H9 (cell line): ENCODE data around the gene RAB31. TPM values are rescaled to one million over a fixed set of nuclear protein-coding genes. Genes with fewer than 3 reads are reported as not detected.

Experiments
- DNase-seq: peaks from one replicate; pipeline ENCODE4 v3.0.0-alpha.2; 2017
- H2AFZ ChIP-seq: one replicate; pipeline ENCODE4 v1.6.1; 2013; ENCODE audit warnings: mild to moderate bottlenecking, low read length, control low read depth, moderate library complexity
- H2AK5ac ChIP-seq: 2 replicates; pipeline ENCODE4 v1.6.1; 2013; ENCODE audit warnings: low read length, control low read depth, mixed read lengths; ENCODE audit not compliant: insufficient read length
- H2BK120ac ChIP-seq: one replicate; pipeline ENCODE4 v1.6.1; 2013; ENCODE audit warnings: low read depth, mild to moderate bottlenecking, low read length, control low read depth, inconsistent platforms; ENCODE audit not compliant: poor library complexity, severe bottlenecking
- H2BK12ac ChIP-seq: 2 replicates; pipeline ENCODE4 v1.6.1; 2013; ENCODE audit warnings: low read length, control low read depth, mixed read lengths, low read depth; ENCODE audit not compliant: insufficient read length
- H2BK15ac ChIP-seq: 2 replicates; pipeline ENCODE4 v1.6.1; 2013; ENCODE audit warnings: low read depth, low read length, control low read depth
- H2BK20ac ChIP-seq: one replicate; pipeline ENCODE4 v1.6.1; 2013; ENCODE audit warnings: low read depth, mild to moderate bottlenecking, low read length, control low read depth, inconsistent platforms; ENCODE audit not compliant: poor library complexity, severe bottlenecking
- H2BK5ac ChIP-seq: 2 replicates; pipeline ENCODE4 v1.6.1; 2013; ENCODE audit warnings: low read length, control low read depth, mixed read lengths; ENCODE audit not compliant: insufficient read length
- H3K14ac ChIP-seq: 2 replicates; pipeline ENCODE4 v1.6.1; 2013; ENCODE audit warnings: low read length, control low read depth; ENCODE audit not compliant: insufficient read depth
- H3K18ac ChIP-seq: 2 replicates; pipeline ENCODE4 v1.6.1; 2013; ENCODE audit warnings: low read depth, mild to moderate bottlenecking, mixed read lengths, low read length, control low read depth; ENCODE audit not compliant: insufficient read length
- H3K23ac ChIP-seq: 2 replicates; pipeline ENCODE4 v1.6.1; 2013; ENCODE audit warnings: low read length, control low read depth, mixed read lengths, low read depth; ENCODE audit not compliant: insufficient read length
- H3K23me2 ChIP-seq: 2 replicates; pipeline ENCODE4 v1.6.1; 2013; ENCODE audit warnings: low read depth, mild to moderate bottlenecking, mixed read lengths, low read length, control low read depth; ENCODE audit not compliant: insufficient read length, poor library complexity, severe bottlenecking
- H3K27ac ChIP-seq: 2 replicates; pipeline ENCODE4 v1.5.1; 2013; ENCODE audit warnings: low read length, control low read depth, mixed read lengths, low read depth; ENCODE audit not compliant: insufficient read length
- H3K27me3 ChIP-seq: 2 replicates; pipeline ENCODE4 v1.6.1; 2013; ENCODE audit warnings: low read length, control low read depth, inconsistent platforms; ENCODE audit not compliant: insufficient read depth
- H3K4ac ChIP-seq: 2 replicates; pipeline ENCODE4 v1.6.1; 2013; ENCODE audit warnings: low read depth, mild to moderate bottlenecking, control low read depth, inconsistent platforms, low read length, moderate library complexity
- H3K4me1 ChIP-seq: 2 replicates; pipeline ENCODE4 v1.6.1; 2013; ENCODE audit warnings: low read length, control low read depth, inconsistent platforms; ENCODE audit not compliant: insufficient read depth
- H3K4me2 ChIP-seq: 2 replicates; pipeline ENCODE4 v1.6.1; 2013; ENCODE audit warnings: low read length, control low read depth, mixed read lengths; ENCODE audit not compliant: insufficient read length, insufficient read depth
- H3K56ac ChIP-seq: 2 replicates; pipeline ENCODE4 v1.6.1; 2013; ENCODE audit warnings: low read depth, mild to moderate bottlenecking, mixed read lengths, low read length, control low read depth; ENCODE audit not compliant: insufficient read length
- H3K79me1 ChIP-seq: 2 replicates; pipeline ENCODE4 v1.6.1; 2013; ENCODE audit warnings: low read depth, mild to moderate bottlenecking, moderate library complexity, low read length, control low read depth, inconsistent platforms; ENCODE audit not compliant: insufficient read depth, poor library complexity, severe bottlenecking
- H3K79me2 ChIP-seq: 2 replicates; pipeline ENCODE4 v1.6.1; 2013; ENCODE audit warnings: low read length, control low read depth, inconsistent platforms; ENCODE audit not compliant: insufficient read depth
- H3K9ac ChIP-seq: 2 replicates; pipeline ENCODE4 v1.6.1; 2013; ENCODE audit warnings: low read length, control low read depth, mixed read lengths; ENCODE audit not compliant: insufficient read length; ENCODE audit errors: extremely low read depth
- H3K9me3 ChIP-seq: one replicate; pipeline ENCODE4 v1.6.1; 2013; ENCODE audit warnings: low read depth, low read length, inconsistent platforms; ENCODE audit not compliant: control insufficient read depth
- H3T11ph ChIP-seq: one replicate; pipeline ENCODE4 v1.6.1; 2013; ENCODE audit warnings: mild to moderate bottlenecking, low read length, control low read depth, inconsistent platforms
- H4K20me1 ChIP-seq: one replicate; pipeline ENCODE4 v1.6.1; 2013; ENCODE audit not compliant: control insufficient read depth, insufficient read length, insufficient read depth
- H4K5ac ChIP-seq: 2 replicates; pipeline ENCODE4 v1.6.1; 2013; ENCODE audit warnings: low read depth, mild to moderate bottlenecking, mixed read lengths, low read length, control low read depth; ENCODE audit not compliant: insufficient read length
- H4K8ac ChIP-seq: replicated peaks from 2 replicates; pipeline ENCODE4 v1.6.1; 2013; ENCODE audit warnings: low read length, control low read depth, mixed read lengths, low read depth; ENCODE audit not compliant: insufficient read length
- H4K91ac ChIP-seq: 2 replicates; pipeline ENCODE4 v1.6.1; 2013; ENCODE audit warnings: low read depth, mild to moderate bottlenecking, moderate library complexity, mixed read lengths, low read length, control low read depth; ENCODE audit not compliant: insufficient read length
- H3K27ac Mint-ChIP-seq, 3 experiments: 2 replicates in 2 of 3; 3 replicates in 1 of 3; pipeline ENCODE4 v1.8.0; 2020 to 2021; ENCODE audit warnings: mixed read lengths in 3 of 3, mild to moderate bottlenecking in 1 of 3, moderate library complexity in 1 of 3
- H3K27me3 Mint-ChIP-seq: 2 replicates; pipeline ENCODE4 v1.8.0; 2021; ENCODE audit warnings: low read depth, mild to moderate bottlenecking, moderate library complexity, mixed read lengths
- H3K36me3 Mint-ChIP-seq, 3 experiments: 2 replicates in 2 of 3; 3 replicates in 1 of 3; pipeline ENCODE4 v1.8.0; 2020 to 2021; ENCODE audit warnings: low read depth in 3 of 3, mixed read lengths in 3 of 3; ENCODE audit not compliant: insufficient read depth in 1 of 3
- H3K4me1 Mint-ChIP-seq, 2 experiments: 2 replicates each; pipeline ENCODE4 v1.8.0; 2020; ENCODE audit warnings: mixed read lengths in 2 of 2
- H3K4me3 Mint-ChIP-seq, 2 experiments: 2 replicates in 1 of 2; 3 replicates in 1 of 2; pipeline ENCODE4 v1.8.0; 2020 to 2021; ENCODE audit warnings: mild to moderate bottlenecking in 2 of 2, mixed read lengths in 2 of 2, moderate library complexity in 1 of 2
- H3K9me3 Mint-ChIP-seq, 2 experiments: 2 replicates in 1 of 2; 3 replicates in 1 of 2; pipeline ENCODE4 v1.8.0; 2020; ENCODE audit warnings: mild to moderate bottlenecking in 2 of 2, mixed read lengths in 2 of 2, moderate library complexity in 1 of 2
- whole genome bisulfite sequencing: extraction: QIAGEN DNeasy Blood & Tissue Kit; methylation state at CpG from one replicate; pipeline ENCODE4 v1.1.7; 2013; ENCODE audit warnings: missing lambda C conversion rate, low lambda C conversion rate, mixed read lengths; ENCODE audit not compliant: insufficient read length; ENCODE audit errors: extremely low coverage; 5-methylcytosine and 5-hydroxymethylcytosine counted together
- total RNA-seq: library from RNA; stranded (reverse); gene quantifications from 2 replicates; pipeline ENCODE4 v1.2.1, GENCODE V29; 2021
- TF ChIP-seq, protein P1 (sequence below): fragments of 200-600 bp; sonication (generic); conservative IDR thresholded peaks from 3 replicates; pipeline ENCODE4 v1.8.0; 2021; ENCODE audit warnings: antibody characterized with exemption, mild to moderate bottlenecking

Gene RAB31
- total RNA-seq, 1 experiment from 2014 or later = 22.4 TPM

DNA sequence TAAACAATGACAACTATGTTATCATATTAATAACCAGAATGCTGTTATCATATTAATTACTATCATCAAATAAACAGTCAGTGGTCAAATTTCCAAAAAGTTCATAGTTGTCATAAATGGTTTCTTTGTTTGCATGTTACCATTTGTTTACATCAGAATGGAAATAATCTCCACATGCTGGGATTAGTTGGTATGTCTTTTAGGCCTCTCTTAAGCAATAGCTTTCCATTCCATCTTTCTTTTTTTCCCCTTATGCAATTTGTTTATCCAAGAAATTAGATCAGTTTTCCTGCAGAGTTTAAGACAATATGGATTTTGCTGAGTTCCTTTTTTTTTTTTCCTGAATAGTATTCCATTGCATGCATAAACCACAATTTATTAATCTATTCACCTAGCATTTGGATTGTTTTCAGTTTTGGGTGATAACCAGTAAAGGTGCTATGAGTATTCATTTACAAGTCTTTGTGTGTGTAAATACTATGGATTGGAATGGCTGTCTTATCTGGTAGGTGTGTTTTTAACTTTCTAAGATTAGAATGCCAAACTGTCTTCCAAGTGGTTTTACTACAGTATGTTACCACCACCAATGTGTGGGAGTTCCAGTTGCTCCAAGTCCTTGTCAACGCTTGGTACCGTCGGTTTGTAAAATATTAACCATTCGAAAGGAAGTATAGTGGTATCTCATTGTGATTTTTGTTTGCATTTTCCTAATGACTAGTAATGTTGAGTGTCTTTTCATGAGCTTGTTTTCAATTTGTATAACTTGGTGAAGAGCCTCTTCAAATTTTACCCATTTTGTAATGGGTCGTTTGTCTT lies 144.4 kb downstream of the RAB31 start:
- Histone ChIP-seq H3K23ac (no peak overlapping the region), H4K91ac (no peak overlapping the region), H4K8ac (no peak overlapping the region), H3K4me1 (no peaks in the 10 kb centered on the region), H2BK5ac (no peak overlapping the region), H3K14ac (no peak overlapping the region), H3T11ph (no peak overlapping the region), H3K23me2 (no peaks in the 10 kb centered on the region), H4K5ac (no peak overlapping the region), H2AK5ac (no peak overlapping the region), H3K18ac (no peak overlapping the region), H2BK15ac (no peak overlapping the region), H2BK20ac (no peak overlapping the region), H3K56ac (no peak overlapping the region), H2BK12ac (no peak overlapping the region), H3K4me2 (no peak overlapping the region), H3K4ac (no peak overlapping the region), H3K79me2 (no peaks in the 10 kb centered on the region), H3K9ac (no peak overlapping the region), H3K27ac (no peak overlapping the region), H3K9me3 (no peaks in the 10 kb centered on the region), H2BK120ac (no peak overlapping the region), H3K27me3 (no peaks in the 10 kb centered on the region), H4K20me1 (no peaks in the 10 kb centered on the region), H3K79me1 (no peaks in the 10 kb centered on the region), H2AFZ (no peak overlapping the region)
- Mint-ChIP-seq H3K9me3 (peaks cover 4 to 5% of the 10 kb centered on the region in 2 experiments; a peak in 4 of 5 replicates), H3K36me3 (peaks cover 2 to 6% (median 4%) of the 10 kb centered on the region in 3 experiments; a peak in 4 of 7 replicates), H3K4me1 (peaks cover 8 to 13% of the 10 kb centered on the region in 2 experiments), H3K27ac (no peak overlapping the region), H3K4me3 (no peak overlapping the region), H3K27me3 (no peaks in the 10 kb centered on the region)
- TF ChIP-seq, protein P1, sequence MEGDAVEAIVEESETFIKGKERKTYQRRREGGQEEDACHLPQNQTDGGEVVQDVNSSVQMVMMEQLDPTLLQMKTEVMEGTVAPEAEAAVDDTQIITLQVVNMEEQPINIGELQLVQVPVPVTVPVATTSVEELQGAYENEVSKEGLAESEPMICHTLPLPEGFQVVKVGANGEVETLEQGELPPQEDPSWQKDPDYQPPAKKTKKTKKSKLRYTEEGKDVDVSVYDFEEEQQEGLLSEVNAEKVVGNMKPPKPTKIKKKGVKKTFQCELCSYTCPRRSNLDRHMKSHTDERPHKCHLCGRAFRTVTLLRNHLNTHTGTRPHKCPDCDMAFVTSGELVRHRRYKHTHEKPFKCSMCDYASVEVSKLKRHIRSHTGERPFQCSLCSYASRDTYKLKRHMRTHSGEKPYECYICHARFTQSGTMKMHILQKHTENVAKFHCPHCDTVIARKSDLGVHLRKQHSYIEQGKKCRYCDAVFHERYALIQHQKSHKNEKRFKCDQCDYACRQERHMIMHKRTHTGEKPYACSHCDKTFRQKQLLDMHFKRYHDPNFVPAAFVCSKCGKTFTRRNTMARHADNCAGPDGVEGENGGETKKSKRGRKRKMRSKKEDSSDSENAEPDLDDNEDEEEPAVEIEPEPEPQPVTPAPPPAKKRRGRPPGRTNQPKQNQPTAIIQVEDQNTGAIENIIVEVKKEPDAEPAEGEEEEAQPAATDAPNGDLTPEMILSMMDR = no peak
- DNase-seq = no peak
- no CpG with 5 or more reads among the region's 5 CpGs for WGBS
